Measurements from ENCODE around the gene NAALADL2. TPM values are rescaled to one million over a fixed set of nuclear protein-coding genes. Genes with fewer than 3 reads are reported as not detected.

The NAALADL2 gene
- total and polyA plus RNA-seq, 2 of the 13 experiments (the other 11 are each of a cell fraction or from before 2014, with no cell fraction given), result 0.08 TPM; not detected in 1

GRCh38 chr3:175608356-175608755 lies 749.2 kb downstream of the NAALADL2 start (continued):
- TF ChIP-seq SRSF1 (optimal IDR thresholded peaks at IDR 0.05; ENCODE audit: low read depth, low read length) (no peak), CCDC6 (CRISPR knock-in tag; IDR thresholded peaks at IDR 0.05) (no peak)

- Histone ChIP-seq H3K4me2 (ENCODE audit: low read depth, low read length) (no peak overlapping the region), H2AFZ (ENCODE audit: low read length) (no peak overlapping the region), H3K36me3 (replicated peaks in 1 of 2; ENCODE audit: control insufficient read depth in 1 of 2, insufficient read depth in 2 of 2, low read length in 2 of 2) (no peaks in the 10 kb centered on the region), H3K4me3 (replicated peaks in 1 of 3; ENCODE audit: insufficient read depth in 1 of 3, low read depth in 2 of 3, low read length in 3 of 3) (no peak overlapping the region), H3K4me1 (ENCODE audit: insufficient read depth, low read length) (no peaks in the 10 kb centered on the region), H3K27me3 (ENCODE audit: control insufficient read depth in 1 of 2, insufficient read depth in 2 of 2, low read length in 2 of 2) (no peaks in the 10 kb centered on the region), H3K27ac (ENCODE audit: extremely low read length, insufficient read depth, low read length) (no peak overlapping the region), H3K9me3 (ENCODE audit: low read length) (peaks cover 6% of the 10 kb centered on the region; the same call in 1 of the 2 replicates), H4K20me1 (ENCODE audit: insufficient read depth, low read length) (no peaks in the 10 kb centered on the region), H3K9ac (ENCODE audit: insufficient read depth, low read depth, low read length) (no peak overlapping the region), H3K79me2 (ENCODE audit: insufficient read depth, low read length) (no peaks in the 10 kb centered on the region)
- in situ Hi-C loops (cut with HindIII; ENCODE audit: extremely low pct_ligation_motif_present, low pct_unique_long_range_greater_than_20kb) (no loop called here), intact Hi-C loops (cut with micrococcal nuclease; ENCODE audit: unreplicated experiment) (no loop called here)
- DNase-seq (ENCODE audit: low spot score) (no peak), ATAC-seq (no peak), FAIRE-seq (no peak)
- ChIA-PET CTCF (ENCODE audit: low intra/inter-chr PET ratio, low total read pairs) (no interaction called here), POLR2A (no interaction called here)
- no TSS peak for BruUV-seq (replicated peaks)
- TF ChIP-seq ZFP36L1 (CRISPR knock-in tag; IDR thresholded peaks at IDR 0.05), result no peak
- TF ChIP-seq, protein P1, sequence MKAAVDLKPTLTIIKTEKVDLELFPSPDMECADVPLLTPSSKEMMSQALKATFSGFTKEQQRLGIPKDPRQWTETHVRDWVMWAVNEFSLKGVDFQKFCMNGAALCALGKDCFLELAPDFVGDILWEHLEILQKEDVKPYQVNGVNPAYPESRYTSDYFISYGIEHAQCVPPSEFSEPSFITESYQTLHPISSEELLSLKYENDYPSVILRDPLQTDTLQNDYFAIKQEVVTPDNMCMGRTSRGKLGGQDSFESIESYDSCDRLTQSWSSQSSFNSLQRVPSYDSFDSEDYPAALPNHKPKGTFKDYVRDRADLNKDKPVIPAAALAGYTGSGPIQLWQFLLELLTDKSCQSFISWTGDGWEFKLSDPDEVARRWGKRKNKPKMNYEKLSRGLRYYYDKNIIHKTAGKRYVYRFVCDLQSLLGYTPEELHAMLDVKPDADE (CRISPR knock-in tag; IDR thresholded peaks at IDR 0.05), result no peak
- TF ChIP-seq, protein P2, sequence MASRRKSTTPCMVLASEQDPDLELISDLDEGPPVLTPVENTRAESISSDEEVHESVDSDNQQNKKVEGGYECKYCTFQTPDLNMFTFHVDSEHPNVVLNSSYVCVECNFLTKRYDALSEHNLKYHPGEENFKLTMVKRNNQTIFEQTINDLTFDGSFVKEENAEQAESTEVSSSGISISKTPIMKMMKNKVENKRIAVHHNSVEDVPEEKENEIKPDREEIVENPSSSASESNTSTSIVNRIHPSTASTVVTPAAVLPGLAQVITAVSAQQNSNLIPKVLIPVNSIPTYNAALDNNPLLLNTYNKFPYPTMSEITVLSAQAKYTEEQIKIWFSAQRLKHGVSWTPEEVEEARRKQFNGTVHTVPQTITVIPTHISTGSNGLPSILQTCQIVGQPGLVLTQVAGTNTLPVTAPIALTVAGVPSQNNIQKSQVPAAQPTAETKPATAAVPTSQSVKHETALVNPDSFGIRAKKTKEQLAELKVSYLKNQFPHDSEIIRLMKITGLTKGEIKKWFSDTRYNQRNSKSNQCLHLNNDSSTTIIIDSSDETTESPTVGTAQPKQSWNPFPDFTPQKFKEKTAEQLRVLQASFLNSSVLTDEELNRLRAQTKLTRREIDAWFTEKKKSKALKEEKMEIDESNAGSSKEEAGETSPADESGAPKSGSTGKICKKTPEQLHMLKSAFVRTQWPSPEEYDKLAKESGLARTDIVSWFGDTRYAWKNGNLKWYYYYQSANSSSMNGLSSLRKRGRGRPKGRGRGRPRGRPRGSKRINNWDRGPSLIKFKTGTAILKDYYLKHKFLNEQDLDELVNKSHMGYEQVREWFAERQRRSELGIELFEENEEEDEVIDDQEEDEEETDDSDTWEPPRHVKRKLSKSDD (CRISPR knock-in tag; IDR thresholded peaks at IDR 0.05; ENCODE audit: low read depth), result no peak
- WGBS (ENCODE audit: low lambda C conversion rate), result 65% methylated on average over 2 of the region's 2 CpGs
Observed at GRCh38 chr3:175608911-175609310, 749.8 kb downstream of the NAALADL2 start.
